GM21390 (cell line): Measurements from ENCODE around the gene PI4K2A.

Source experiments
- ATAC-seq: cut with Tn5 transposase; IDR thresholded peaks from one replicate; pipeline ENCODE4 v1.9.1; 2021; ENCODE audit not compliant: unreplicated experiment

The PI4K2A gene

GRCh38 chr10:97703398-97704067 is 63.1 kb downstream of the PI4K2A start:
- no peak for ATAC-seq

- no peak for ATAC-seq
Observed at GRCh38 chr10:97704341-97704740, 63.9 kb downstream of the PI4K2A start.

DNA sequence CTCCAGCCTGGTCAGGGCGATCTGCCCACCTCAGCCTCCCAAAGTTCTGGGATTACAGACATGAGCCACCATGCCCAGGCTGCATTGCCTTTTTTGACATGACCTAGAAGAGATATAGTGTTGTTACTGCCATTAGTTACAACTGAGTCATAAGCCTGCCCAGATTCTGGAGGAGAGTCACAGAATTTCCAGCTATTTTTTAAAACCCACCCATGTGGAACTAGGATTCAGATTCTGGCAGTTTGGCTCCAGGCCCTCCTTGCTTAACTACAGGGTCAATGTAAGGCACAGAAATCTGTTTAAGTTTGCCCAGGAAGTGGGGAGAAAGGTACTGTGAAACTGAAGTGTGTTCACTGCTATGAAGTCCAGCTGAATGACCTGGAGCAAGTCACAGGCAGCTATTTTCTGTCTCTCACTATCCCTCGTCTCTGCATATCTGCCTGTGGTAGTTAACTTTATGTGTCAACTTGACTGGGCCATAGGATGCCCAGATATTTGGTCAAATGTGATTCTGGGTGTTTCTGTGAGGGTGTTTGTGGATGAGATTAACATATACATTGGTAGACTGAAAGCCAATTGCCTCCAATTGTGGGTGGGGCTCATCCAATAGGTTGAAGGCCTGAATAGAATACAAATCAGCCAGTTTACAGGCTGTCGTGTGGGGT is 64.7 kb downstream of the PI4K2A start:
- no peak for ATAC-seq

DNA sequence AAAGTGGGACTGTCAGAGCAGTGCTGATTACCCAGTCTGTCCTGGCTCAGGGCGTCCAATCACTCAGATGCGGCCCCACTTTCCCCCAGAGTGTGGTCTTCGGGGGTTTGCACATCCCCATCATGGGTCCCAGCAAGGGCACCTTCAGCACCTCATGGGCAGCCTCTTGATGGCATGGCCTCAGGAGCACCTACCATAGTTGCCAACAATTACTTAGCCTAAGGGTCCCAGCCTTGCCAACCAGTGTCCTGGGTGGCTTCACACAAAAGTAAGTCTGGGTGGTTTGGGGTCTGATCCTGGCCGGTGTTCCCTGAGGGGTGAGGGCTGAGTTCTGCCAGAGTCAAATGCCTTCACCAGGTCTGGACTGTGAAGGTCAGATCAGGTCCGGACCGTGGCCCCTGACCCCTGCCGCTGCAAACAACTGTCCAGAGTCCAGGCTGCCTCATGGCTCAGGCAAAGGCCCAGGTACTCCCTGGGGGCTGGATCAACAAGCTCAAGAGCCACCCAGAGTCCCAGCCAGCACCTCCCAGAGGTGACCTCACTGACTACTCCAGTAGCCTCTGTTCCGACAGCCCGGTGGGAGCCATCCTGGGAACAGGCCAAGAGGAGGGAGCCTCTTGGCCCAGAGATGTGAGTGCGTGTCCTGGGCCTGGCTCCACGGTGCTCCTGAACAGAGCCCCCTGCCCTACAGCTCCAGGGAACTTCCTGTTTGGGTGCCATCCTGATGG is 66.8 kb downstream of the PI4K2A start:
- no peak for ATAC-seq

- ATAC-seq, result no peak
Observed at GRCh38 chr10:97708167-97708566, 67.7 kb downstream of the PI4K2A start.

DNA sequence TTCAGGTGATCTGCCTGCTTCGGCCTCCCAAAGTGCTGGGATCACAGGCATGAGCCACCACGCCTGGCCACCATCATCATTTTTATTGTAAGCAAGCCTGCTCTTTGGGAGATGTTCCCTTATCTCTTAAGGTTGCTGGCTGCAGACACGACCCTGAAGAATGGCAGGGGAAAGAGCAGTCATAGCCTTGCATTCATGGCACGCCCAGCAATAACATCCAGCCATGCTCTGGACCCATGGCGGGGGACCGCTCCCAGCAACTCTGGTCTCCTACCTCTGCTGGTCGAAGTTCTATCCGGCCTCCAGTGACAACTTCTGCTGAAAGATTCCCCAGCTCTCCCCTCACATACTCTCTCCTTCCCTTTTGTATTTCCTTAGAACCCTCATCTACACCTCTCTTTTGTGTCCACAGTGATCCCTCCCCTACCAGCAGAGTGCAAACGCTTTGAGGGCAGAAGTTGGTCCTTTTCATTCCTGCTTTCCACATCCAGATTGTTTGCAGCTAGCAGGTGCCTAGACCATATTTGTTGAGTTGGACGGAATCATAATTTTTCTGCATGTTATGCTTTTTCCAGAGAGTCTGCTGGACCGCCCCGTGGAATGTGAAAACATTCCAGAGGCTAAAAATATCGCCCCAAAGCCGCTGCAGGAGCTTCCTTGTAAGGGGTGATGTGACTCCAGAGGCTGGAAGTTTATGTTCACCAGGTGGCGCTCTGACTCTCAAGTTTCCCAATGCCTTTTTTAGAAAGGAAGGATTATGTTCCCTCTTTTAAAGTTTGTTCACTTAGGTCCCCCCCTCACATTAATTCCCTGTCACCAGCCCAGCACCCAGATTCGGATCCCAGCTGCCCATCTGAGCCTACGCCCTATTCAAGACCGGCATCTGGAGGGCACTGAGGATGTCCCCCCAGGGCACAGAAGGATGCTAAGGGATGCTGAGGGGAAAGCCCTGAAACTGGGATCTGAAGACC is 68.8 kb downstream of the PI4K2A start:
- no peak for ATAC-seq

DNA sequence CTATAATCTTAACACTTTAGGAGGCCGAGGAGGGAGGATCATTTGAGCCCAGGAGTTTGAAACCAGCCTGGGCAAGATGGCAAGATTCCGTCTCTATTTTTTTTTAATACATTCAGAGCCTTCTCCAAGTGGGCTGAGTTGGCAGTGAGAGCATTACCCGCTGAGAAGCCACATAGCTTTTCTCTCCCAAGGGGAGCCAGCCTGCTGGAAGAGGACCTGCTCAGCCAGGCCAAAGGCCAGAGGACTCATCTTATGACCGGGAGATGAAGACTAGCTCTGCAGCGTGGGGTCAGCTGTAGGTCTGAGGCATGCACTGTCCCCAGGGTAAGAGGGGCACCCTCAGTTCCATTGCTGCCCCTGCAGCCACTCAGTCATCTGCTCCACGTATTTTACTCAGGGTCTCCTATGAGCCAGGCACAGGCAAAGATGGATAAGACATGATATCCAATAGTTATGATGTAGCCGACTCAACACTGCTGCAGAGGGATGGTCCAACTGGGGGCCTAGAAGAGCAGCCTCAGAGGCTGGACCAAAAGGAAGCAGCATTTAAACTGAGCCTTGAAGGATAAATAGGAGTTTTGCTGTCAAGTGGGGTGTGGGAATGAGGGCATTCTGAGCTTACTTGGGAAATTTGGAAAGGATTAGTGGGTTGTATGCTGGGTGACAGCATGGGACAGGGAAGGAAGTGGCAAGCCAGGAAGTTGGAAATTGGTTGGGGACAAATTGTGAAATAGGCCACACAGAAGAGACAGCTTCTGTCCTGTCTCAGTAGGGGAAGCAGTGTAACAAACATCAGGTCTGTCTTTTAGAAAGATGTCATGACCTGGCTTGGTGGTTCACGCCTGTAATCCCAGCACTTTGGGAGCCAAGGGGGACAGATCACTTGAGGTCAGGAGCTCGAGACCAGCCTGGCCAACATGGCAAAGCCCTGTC is 71.4 kb downstream of the PI4K2A start:
- no peak for ATAC-seq

- ATAC-seq, result no peak
Observed at GRCh38 chr10:97713339-97713825, 72.9 kb downstream of the PI4K2A start, which contains the start of gene MARVELD1. Gene MARVELD1 (plus strand): TSS chr10:97713730. CDS start chr10:97713877, 147 bp downstream.

- peak; percentile 81 for ATAC-seq
Observed at GRCh38 chr10:97713826-97714400, 73.4 kb downstream of the PI4K2A start.

DNA sequence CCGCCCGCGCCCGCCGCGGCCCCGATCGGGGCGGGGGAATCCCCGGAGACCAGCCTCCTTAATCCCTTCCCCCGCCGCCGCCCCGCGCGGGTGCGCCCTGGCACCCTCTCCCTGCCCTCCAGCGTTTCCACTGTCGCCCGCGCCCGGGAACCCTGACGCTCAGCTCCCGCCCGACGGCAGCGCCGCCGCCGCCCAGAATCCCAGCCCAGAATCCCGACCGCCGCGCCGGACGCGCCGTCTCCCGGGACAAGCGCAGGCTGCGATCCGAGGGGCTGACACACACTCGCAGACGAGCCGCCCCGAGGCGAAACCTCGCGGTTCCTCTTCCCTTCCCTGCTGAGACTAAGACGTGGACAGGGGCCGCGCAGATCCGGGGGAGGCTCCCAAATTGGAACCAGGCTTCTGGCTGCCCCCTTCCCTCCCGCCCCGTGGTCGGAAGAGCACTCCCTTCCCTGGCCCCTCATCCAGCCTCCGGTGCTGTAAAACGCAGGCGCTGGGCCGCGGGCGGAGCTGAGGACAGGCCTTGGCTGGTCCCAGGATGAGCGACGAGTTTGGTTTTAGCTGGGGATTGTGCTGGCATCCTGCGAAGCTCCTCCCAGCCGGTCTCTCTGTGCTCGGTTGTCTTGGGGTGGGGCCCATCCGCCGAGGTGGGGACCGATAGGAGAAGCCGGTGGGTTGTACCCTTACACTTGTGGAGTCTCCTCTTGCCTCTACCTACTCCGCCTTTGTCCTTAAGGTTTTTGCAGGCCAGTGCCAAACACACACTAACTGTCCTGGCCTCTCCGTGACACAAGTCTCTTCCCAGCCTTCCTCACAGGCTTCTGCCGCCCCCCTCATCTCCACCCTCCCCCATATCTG is 74.2 kb downstream of the PI4K2A start:
- ATAC-seq, result peak; percentile 51

DNA sequence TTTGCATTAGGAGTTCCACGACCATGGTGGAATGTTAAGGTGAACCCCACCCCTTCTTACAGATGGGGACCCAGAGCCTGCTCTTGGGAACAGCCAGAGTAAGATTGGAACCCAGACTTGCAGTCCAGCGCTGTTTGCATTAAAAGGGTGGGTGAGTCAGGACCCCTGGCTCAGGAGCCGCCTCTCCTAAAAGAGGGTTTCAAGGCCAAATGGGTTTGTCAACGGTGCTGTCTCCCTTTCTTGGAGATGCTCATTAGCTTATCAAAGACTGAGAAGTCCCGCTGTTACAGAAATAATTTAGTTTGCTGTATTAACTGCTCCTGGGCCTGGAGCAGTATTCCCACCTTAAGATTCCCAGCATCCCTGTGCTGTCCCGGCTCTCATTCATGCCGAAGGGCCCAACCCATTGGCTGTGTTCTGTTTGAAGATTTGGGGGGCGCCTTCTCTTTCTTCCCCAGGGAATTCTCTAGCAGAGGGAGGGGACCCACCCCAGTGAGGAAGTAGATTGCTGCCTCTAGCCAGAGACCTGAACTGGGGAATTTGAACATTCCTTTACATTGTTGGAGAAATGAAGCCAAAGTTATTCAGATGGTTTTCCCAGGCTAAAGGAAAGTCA is 74.9 kb downstream of the PI4K2A start:
- no peak for ATAC-seq

DNA sequence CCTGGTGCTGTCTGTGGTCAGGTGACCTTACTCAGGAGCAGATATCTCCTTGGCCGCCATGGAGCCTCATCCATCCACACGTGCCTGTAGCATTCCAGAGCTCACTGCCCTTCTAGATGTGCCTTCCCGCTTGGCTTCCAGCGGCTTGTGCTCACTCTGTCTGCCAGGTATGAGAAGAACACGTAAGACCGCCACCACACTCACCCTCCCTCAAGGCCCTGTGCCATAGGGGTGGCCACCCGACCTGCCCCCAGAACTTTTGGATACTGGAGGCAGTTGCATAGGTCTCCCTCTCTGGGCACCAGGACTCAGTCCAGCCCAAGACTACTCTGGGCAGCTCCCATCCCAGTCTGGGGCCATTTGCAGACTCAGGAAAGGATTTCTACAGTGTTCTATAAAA is 77.2 kb downstream of the PI4K2A start:
- no peak for ATAC-seq

DNA sequence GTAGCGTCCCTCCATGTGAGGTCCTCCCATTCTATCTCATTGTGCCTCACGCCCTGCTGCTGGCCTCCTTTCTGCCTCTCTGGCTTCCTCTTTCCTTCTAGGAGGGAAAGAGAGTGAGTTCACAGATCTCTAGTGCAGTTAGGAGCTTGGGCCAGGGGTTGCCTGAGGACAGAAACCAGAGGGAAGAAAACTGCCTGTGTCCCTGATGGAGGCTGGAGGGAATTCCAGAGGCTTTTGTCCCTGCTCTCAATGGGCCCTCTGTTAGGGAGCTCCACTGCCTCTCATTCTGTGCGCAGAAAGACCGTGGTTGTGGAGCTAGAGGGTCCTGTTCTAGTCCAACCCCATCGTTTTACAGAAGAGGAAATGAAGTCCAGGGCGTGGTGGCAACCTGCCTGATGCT is 77.7 kb downstream of the PI4K2A start:
- ATAC-seq, result no peak

GRCh38 chr10:97718659-97719142 is 78.2 kb downstream of the PI4K2A start:
- ATAC-seq, result no peak

DNA sequence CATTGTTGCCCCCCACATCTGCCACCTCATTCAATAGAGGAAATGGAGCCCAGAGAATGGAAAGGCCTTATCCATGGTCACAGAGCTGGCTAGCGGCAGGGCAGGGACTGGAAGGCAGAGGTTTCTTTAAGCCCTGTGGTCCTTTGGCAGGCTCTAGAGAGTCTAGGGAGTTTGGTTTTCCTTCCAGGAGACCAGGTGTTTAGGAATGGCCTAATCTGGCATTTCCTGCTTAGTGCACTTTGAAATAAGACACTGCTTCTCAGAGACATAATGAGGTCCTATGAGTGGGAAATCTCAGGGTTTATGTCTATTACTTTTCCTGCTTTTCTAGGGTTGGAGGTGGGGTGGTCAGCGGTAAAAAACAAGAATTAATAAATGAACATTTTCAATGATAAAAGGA is 79.1 kb downstream of the PI4K2A start:
- ATAC-seq, result no peak

DNA sequence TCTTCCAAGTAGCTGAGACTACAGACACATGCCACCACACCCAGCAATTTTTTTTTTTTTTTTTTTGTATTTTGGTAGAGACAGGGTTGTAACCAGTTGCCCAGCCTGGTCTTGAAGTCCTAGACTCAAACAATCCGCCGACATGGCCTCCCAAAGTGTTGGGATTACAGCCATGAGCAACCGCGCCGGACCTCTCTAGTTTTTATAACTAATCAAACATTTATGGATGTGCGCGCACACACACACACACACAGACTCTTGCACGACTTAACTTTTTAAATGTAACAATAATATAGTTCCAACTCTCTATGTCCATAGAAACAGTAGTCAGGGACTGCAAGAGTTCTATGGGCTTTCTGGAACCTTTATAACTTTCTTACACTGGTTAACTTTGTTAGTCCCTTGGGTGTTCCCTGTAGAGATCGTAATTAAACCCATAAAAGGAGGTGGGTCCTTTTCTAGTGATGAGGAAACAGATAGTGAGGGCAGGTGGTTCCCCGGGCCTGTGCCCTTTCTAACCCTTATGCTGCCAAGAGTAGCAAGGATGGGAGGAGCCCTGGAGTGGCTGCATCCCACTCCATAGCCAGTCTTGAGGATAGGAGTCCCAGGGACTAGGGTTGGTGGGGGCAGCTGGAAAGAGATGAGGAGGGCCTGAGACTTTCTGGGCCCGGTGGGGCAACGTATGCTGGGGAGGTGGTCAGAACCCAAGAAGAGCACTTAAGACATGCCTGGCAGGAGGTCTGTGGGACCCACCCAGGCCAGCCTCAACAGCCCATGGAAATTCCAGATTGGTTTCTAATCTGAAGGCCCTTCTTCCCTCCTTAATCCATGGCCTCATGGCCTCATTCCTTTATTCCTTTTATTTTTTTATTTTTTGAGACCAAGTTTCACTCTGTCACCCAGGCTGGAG is 81.7 kb downstream of the PI4K2A start:
- no peak for ATAC-seq

DNA sequence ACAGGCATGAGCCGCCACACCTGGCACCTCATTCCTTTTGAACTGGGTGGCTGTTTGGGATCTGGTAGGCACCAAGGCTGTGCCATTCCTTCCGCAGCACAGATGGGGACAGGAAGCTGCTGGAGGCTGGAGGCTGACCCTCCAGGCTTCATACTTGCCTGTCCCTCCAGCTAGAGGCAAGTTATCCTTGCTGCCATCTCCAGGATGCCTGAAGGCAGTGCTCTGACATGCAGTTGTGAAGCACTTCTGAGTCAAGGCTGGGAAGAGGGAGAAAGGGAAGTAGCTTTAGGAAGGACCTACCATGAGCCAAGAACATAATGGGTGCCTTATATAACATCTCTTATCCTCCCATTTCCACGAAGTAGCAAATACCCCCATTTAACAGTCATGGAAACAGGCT is 82.5 kb downstream of the PI4K2A start:
- ATAC-seq, result no peak
